Measurements from ENCODE around the gene FCN1.

- TF ChIP-seq POLR2A (IDR thresholded peaks at IDR 0.05), result no peak
- TF ChIP-seq CTCF (IDR thresholded peaks at IDR 0.05), result no peak
Observed at GRCh38 chr9:134966697-134967546, 49.2 kb upstream of the FCN1 start.

Measured in right lobe of liver (tissue), 4 donors.